GM12892 (cell line): ENCODE results near the gene ZNF438.

Source experiments
- POLR2A ChIP-seq: IDR thresholded peaks from 2 replicates; pipeline ENCODE4 v1.6.1; 2011; ENCODE audit warnings: low read depth, low read length, control low read depth
- POLR2AphosphoS5 ChIP-seq: IDR thresholded peaks from 2 replicates; pipeline ENCODE4 v1.6.1; 2011; ENCODE audit warnings: low read depth, low read length, control low read depth

DNA sequence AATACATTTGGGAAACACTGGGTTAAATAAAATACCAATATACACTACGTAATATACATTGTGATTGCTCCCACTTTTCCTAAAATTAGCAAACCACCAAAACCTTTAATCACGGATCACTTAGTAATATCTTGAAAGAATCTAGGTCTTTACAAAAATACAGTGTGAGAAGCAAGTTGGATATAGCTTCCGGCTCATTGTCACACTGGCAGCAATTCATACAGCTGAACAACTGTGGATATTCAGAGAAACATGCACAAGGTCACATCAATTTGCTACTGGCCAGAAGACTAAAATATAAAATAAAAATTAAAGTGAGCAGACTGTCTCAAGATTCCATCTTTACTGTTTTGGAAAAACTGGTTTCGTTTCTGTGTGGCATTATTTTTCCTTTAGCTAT is 69.1 kb downstream of the ZNF438 start:
- no peak for TF ChIP-seq POLR2A
- no peak for TF ChIP-seq POLR2AphosphoS5
